GM12891 (cell line): ENCODE data around the gene ZNF334.

Experiments
- POLR2AphosphoS5 ChIP-seq: IDR thresholded peaks from 2 replicates; pipeline ENCODE4 v1.6.1; 2011; ENCODE audit warnings: low read depth, low read length, control low read depth
- TAF1 ChIP-seq: IDR thresholded peaks from 2 replicates; pipeline ENCODE4 v1.6.1; 2011; ENCODE audit warnings: low read depth, low read length, control low read depth

DNA sequence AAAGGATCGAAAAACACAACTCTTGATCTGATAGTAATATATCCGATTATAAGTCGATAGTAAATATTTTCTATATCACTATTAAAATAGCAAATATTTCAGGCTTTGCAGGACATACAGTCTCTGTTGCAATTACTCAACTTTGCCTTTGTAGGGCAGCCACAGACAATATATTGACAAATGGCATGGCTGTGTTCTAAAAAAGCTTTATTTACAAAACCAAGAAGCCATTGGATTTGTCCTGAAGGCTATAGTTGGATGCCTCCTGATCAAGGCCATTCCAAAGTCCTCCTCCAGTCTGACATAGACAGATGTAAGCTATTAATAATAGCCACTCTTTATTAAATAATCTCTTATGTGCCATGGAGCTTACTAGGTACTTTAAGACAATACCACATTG lies 31.2 kb upstream of the ZNF334 start:
- TF ChIP-seq POLR2AphosphoS5 (no peak), TAF1 (no peak)
